DND-41 (cell line): ENCODE data around the gene DQX1.

ENCODE experiments used
- CTCF ChIP-seq: IDR thresholded peaks from 2 replicates; pipeline ENCODE4 v1.5.1; 2012; ENCODE audit warnings: borderline replicate concordance, low read length, moderate library complexity, mild to moderate bottlenecking; ENCODE audit not compliant: poor library complexity, severe bottlenecking; ENCODE audit errors: extremely low read depth
- EZH2 ChIP-seq: IDR thresholded peaks from 3 replicates; pipeline ENCODE4 v1.6.1; 2012; ENCODE audit warnings: borderline replicate concordance, low read depth, mild to moderate bottlenecking, moderate library complexity, low read length, inconsistent platforms; ENCODE audit not compliant: severe bottlenecking

GRCh38 chr2:74481431-74481830 lies 44.6 kb downstream of the DQX1 start:
- TF ChIP-seq CTCF (no peak), EZH2 (no peak)
